ENCODE data around the gene OGT.
"Not testable (repeated sequence)": the region's sequence is repeated elsewhere in the genome, so short reads cannot be mapped to it uniquely, and the experiment has no call there.

OGT gene

GRCh38 chrX:71540801-71541200 is 7.9 kb downstream of the OGT start:
- DNase-seq (ENCODE audit: low spot score): no peak

GRCh38 chrX:71541210-71542022 is 8.5 kb downstream of the OGT start:
- DNase-seq (ENCODE audit: low spot score): peak; percentile 36

- no peak for DNase-seq (ENCODE audit: low spot score)
These were observed 9.5 kb downstream of the OGT start for GRCh38 chrX:71542411-71542810.

GRCh38 chrX:71542825-71543224 is 9.9 kb downstream of the OGT start:
- DNase-seq (ENCODE audit: low spot score): no peak

DNA sequence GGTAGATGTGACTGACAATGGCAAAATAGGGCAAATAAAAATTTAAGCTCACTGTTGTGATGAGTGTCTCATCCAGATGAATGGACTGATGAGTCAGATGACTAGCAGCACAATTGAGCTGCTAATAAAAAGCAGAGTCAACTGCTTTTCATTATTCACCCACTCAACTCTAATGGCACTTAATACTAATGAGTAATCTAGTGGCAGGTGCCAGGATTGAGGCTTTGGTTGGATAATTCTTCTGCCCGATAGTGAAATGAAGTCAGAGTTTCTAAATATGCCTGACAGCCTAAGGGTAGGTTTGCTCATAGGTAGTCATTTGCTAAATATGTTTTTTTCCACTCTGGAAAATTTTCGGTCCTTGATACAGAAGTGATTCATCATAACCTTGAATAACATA is 10.4 kb downstream of the OGT start:
- peak; percentile 95 for DNase-seq (ENCODE audit: low spot score)

DNA sequence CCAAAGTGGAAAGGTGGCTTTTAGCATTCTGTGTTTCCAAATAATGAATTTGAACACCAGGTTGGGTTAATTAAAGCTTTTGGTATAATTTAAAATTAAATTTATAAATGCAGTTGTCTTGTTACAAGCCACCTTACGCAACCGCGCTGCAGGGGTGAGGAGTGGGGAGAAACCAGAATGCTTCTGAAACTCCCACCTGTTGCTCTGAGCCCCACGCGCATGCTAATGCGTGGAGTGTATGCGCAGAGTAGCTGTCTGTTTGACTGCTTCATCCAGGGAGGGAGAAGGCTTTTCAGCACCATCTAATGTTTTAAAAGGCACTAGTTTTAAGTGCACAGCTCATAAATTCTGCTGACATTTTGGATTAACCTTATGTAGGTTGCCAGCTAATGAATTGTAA is 12.5 kb downstream of the OGT start:
- DNase-seq (ENCODE audit: low spot score): no peak

DNA sequence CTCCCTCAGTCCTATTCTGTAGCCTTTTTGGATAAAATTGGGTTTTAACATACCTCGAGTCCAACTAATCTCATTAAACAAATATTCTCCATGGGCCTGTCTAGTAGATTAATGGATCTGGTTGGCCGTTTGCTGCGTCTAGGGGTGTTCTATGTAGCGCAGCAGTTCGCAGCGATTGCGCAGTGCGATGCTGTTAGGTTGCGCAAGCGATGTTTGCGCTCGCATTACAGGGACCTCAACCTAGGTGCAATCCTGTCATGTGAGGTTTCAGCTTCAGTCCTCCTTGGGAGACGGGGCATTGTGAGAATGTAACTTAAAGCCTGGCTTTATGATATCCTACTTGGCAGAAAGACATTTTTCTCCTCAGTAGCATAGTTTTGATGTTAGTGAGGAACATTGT is 14.0 kb downstream of the OGT start:
- DNase-seq (ENCODE audit: low spot score): no peak

DNA sequence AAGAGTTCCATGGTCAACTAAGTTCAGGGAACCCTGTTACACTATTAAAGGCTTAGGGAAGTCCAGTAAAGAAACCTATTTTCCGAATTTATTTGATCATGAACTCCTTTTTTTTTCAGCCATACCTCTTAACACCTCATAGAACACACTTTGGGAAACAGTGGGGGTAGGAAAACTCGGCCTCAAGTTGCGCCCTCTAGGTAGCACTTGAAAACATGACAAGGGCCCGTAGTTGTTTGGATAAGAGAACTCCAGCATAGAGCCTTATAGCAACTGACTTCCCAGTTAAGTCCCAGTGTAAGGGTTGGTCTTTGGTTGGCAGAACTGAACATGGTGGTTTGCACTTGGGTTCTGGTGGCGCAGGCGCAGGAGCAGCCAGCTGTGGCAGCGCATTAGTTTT is 14.4 kb downstream of the OGT start:
- no peak for DNase-seq (ENCODE audit: low spot score)

DNA sequence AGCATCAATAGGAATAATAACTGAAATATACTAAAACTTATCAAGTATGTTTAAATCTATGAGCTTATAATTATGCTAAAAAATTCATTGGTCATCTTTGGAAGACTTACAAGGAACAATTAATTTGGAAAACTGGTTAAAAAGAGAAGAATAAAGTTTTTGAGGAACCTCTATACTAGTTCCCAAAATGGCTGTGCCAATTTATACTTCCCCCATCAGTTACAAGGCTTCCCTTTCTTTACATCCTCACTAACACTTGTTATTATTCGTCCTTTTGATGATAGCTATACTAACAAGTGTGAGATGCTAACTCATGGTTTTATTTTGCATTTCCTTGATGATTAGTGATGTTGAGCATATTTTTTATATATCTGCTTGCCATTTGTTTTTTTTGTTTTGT is 17.1 kb downstream of the OGT start:
- DNase-seq (ENCODE audit: low spot score): no peak

GRCh38 chrX:71550578-71550977 is 17.7 kb downstream of the OGT start:
- no peak for DNase-seq (ENCODE audit: low spot score)

GRCh38 chrX:71556036-71556435 is 23.1 kb downstream of the OGT start:
- DNase-seq (ENCODE audit: low spot score): peak; percentile 92

DNA sequence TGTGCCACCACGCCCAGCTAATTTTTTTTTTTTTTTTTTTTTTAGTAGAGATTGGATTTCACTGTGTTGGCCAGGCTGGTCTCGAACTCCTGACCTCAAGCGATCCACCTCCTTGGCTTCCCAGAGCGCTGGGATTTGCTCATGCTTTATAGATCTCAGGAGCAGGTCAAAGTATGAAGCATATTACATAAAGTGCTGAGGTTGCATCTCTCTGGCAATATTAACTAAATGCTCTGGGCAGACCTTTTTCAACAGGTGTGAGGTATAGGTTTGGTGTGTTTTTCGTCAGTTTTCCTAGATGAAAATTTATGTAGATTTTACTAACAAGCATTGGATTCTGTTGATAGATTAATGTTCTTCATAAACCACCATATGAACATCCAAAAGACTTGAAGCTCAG is 26.0 kb downstream of the OGT start:
- no peak for DNase-seq (ENCODE audit: low spot score)

DNA sequence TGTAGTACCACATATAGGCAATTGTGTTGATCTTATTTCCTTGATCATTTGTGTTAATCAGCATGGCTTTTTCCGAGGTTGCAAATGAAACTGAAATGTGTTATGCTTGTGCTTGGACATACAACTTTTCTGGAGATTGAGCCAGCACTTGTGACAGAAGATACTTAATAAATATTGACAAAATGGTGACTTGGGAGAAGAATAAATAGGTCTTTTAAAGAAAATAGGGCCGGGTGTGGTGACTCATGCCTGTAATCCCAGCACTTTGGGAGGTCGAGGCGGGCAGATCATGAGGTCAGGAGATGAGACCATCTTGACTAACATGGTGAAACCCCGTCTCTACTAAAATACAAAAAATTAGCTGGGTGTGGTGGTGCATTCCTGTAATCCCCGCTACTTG is 26.9 kb downstream of the OGT start:
- not testable (repeated sequence) for DNase-seq (ENCODE audit: low spot score)

DNA sequence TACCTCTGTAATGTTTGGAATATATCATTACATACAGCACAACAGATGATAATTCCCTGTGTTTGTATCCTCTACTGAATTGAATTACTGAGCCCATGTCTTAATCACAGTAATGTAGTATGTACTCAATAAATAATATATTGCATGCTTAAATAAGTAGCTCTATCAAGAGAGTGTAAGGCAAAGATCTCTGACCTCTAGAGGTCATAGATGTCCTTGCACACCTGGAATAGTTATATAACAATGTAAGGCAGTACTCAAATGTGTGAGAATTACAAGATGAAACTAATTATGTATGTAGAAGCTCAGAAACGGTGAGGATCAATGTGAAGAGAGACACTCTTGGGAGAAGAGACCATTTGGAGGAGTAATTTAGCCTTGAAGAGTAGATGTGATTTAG is 31.0 kb downstream of the OGT start:
- DNase-seq (ENCODE audit: low spot score): no peak

- no peak for DNase-seq (ENCODE audit: low spot score)
These were observed 32.7 kb downstream of the OGT start for GRCh38 chrX:71565474-71566041.

- DNase-seq (ENCODE audit: low spot score): not testable (repeated sequence)
These were observed 38.5 kb downstream of the OGT start for GRCh38 chrX:71571390-71571789.

DNA sequence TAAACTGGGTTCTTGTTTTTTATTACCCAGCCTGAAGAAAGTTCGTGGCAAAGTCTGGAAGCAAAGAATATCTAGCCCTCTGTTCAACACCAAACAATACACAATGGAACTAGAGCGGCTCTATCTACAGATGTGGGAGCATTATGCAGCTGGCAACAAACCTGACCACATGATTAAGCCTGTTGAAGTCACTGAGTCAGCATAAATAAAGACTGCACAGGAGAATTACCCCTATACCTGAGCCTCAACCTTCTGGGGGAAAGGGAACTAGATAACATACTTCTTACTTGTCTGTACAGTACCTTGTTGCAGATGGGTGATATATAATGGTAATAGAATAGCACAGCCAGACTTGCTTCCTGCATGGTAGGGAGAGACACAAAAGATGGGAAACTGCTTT is 40.7 kb downstream of the OGT start:
- no peak for DNase-seq (ENCODE audit: low spot score)

DNA sequence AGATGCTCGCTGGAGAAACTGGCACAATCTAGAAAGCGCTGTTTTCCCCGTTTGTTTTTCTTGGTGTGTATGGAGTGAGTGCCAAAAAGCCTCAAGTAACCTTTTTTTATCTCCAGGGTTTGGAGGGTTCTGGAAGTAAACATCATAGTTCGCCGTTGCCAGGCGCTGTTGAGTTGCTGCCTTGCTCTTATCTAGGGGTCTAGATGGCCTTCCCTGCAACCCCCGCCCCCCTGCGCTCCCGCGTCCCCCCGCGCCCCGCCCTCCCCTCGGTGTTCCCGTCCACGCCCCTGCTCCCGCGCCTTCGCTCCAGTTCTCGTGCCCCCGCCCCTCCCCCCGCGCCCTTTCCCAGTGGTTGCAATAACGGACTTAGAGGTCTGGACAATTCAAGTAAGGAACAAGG is 44.8 kb downstream of the OGT start:
- DNase-seq (ENCODE audit: low spot score): no peak

DNA sequence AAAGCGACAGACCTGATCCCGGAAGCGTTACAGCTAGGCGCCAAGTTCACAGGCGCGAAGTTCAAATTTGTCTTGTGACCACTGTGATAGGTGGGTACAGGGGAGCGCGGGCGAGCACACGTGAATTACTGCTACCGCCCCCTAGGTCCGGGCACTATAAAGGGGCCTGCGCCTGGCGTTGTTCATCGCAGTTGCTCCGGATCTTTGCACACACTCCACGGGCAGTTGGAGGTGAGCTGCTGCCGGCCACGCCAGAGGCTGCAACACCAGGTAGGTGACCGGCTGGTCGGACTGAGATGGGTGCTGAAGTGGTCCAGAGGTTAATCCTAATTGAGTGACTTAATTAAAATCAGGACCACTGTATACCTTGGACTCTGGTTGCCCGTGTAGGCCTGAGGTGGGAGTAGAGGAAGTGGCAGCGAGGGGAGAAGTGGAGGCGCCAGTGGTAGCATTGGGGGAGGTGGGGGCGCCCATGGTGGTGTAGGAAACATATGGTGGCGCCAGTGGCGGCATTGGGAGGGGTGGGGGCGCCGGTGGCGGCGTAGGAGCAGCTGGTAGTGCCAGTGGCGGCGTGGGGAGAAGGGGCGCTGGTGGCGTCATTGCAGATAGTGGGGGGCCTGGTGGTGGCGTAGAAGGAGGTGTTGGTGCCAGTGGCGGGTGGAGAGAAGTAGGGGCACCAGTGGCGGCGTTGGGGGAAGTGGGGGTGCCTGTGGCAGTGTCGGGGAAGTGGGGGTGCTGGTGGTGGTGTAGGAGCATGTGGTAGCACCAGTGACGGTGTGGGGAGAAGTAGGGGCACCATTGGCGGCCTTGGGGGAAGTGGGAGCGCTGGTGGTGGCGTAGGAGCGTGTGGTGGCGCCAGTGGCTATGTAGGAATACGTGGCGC is 45.6 kb downstream of the OGT start, which contains the start of gene GCNA:
TSS of gene GCNA (plus strand) at position 185 of the 883 bp plus-strand sequence. CDS start 2,385 bp downstream, outside the sequence.
- DNase-seq (ENCODE audit: low spot score): no peak

- DNase-seq (ENCODE audit: low spot score): no peak
These were observed 46.5 kb downstream of the OGT start for GRCh38 chrX:71579136-71579989.

GRCh38 chrX:71579990-71580380 is 47.1 kb downstream of the OGT start:
- DNase-seq (ENCODE audit: low spot score): no peak

GRCh38 chrX:71581210-71581609 is 48.3 kb downstream of the OGT start:
- DNase-seq (ENCODE audit: low spot score): no peak

Measured in kidney tubule cell (primary cell).